Mesendoderm (in vitro differentiated cells): Measurements from ENCODE around the gene SLC1A1.
A peak's percentile ranks its signal among the peaks of the same experiment; 100 is the strongest.

ENCODE experiments used
- DNase-seq: peaks from one replicate; pipeline ENCODE4 v3.0.0; 2013
- H2AK5ac ChIP-seq: 2 replicates; pipeline ENCODE4 v1.6.1; 2013; ENCODE audit warnings: low read length, inconsistent platforms
- H2BK120ac ChIP-seq: 2 replicates; pipeline ENCODE4 v1.6.1; 2013; ENCODE audit warnings: low read depth, mild to moderate bottlenecking, low read length, moderate library complexity, mixed read lengths
- H2BK15ac ChIP-seq: replicated peaks from 2 replicates; pipeline ENCODE4 v1.6.1; 2013; ENCODE audit warnings: low read depth, mild to moderate bottlenecking, moderate library complexity
- H2BK5ac ChIP-seq: 2 replicates; pipeline ENCODE4 v1.6.1; 2013; ENCODE audit warnings: low read length, inconsistent platforms
- H3K18ac ChIP-seq: 2 replicates; pipeline ENCODE4 v1.6.1; 2013; ENCODE audit warnings: mild to moderate bottlenecking, low read length, mixed read lengths
- H3K23ac ChIP-seq: one replicate; pipeline ENCODE4 v1.6.1; 2013; ENCODE audit warnings: low read length
- H3K27ac ChIP-seq: 2 replicates; pipeline ENCODE4 v1.5.1; 2013; ENCODE audit warnings: low read depth, mild to moderate bottlenecking, inconsistent platforms, low read length, moderate library complexity
- H3K27me3 ChIP-seq: 2 replicates; pipeline ENCODE4 v1.6.1; 2013; ENCODE audit warnings: low read length, control low read depth, mild to moderate bottlenecking, inconsistent platforms; ENCODE audit not compliant: insufficient read depth, poor library complexity
- H3K36me3 ChIP-seq: 2 replicates; pipeline ENCODE4 v1.6.1; 2013; ENCODE audit warnings: low read length, inconsistent platforms; ENCODE audit not compliant: control insufficient read depth, insufficient read depth
- H3K4ac ChIP-seq: one replicate; pipeline ENCODE4 v1.6.1; 2013; ENCODE audit warnings: low read depth, mild to moderate bottlenecking, low read length, moderate library complexity
- H3K4me1 ChIP-seq: 2 replicates; pipeline ENCODE4 v1.6.1; 2013; ENCODE audit warnings: low read depth, low read length, inconsistent platforms; ENCODE audit not compliant: control insufficient read depth
- H3K4me2 ChIP-seq: 2 replicates; pipeline ENCODE4 v1.6.1; 2013; ENCODE audit warnings: low read length
- H3K4me3 ChIP-seq: 2 replicates; pipeline ENCODE4 v1.5.1; 2013; ENCODE audit warnings: mild to moderate bottlenecking, low read length
- H3K56ac ChIP-seq: one replicate; pipeline ENCODE4 v1.6.1; 2013; ENCODE audit warnings: low read length
- H3K79me1 ChIP-seq: 2 replicates; pipeline ENCODE4 v1.6.1; 2013; ENCODE audit warnings: low read length, inconsistent platforms
- H3K79me2 ChIP-seq: 2 replicates; pipeline ENCODE4 v1.6.1; 2013; ENCODE audit warnings: mild to moderate bottlenecking, low read length; ENCODE audit not compliant: control insufficient read depth, insufficient read depth
- H3K9ac ChIP-seq: 2 replicates; pipeline ENCODE4 v1.6.1; 2013; ENCODE audit warnings: low read length, inconsistent platforms
- H4K5ac ChIP-seq: one replicate; pipeline ENCODE4 v1.6.1; 2013; ENCODE audit warnings: low read length
- H4K8ac ChIP-seq: one replicate; pipeline ENCODE4 v1.6.1; 2013; ENCODE audit warnings: low read depth, mild to moderate bottlenecking, control low read depth, low read length, moderate library complexity
- WGBS: extraction: QIAGEN DNeasy Blood & Tissue Kit; methylation state at CpG from one replicate; pipeline ENCODE4 v1.1.7; 2013; ENCODE audit warnings: low lambda C conversion rate, missing lambda C conversion rate; ENCODE audit not compliant: insufficient coverage; ENCODE audit errors: extremely low coverage; 5-methylcytosine and 5-hydroxymethylcytosine counted together

The SLC1A1 gene

GRCh38 chr9:4464911-4465513, 25.3 kb upstream of the SLC1A1 start:
- Histone ChIP-seq H3K23ac (no peak overlapping the region), H3K36me3 (no peaks in the 10 kb centered on the region), H3K4me2 (no peak overlapping the region), H3K27me3 (no peaks in the 10 kb centered on the region), H3K79me2 (no peaks in the 10 kb centered on the region), H3K4me1 (no peaks in the 10 kb centered on the region), H2BK5ac (no peak overlapping the region), H2BK15ac (no peak overlapping the region), H3K27ac (no peak overlapping the region), H3K4me3 (no peak overlapping the region), H3K9ac (no peak overlapping the region), H4K8ac (no peak overlapping the region), H3K56ac (no peak overlapping the region), H3K18ac (no peak overlapping the region), H3K79me1 (no peaks in the 10 kb centered on the region), H3K4ac (no peak overlapping the region), H2BK120ac (no peak overlapping the region), H4K5ac (no peak overlapping the region), H2AK5ac (no peak overlapping the region)
- WGBS = no CpG with 5 or more reads among the region's 11 CpGs
- DNase-seq = no peak

DNA sequence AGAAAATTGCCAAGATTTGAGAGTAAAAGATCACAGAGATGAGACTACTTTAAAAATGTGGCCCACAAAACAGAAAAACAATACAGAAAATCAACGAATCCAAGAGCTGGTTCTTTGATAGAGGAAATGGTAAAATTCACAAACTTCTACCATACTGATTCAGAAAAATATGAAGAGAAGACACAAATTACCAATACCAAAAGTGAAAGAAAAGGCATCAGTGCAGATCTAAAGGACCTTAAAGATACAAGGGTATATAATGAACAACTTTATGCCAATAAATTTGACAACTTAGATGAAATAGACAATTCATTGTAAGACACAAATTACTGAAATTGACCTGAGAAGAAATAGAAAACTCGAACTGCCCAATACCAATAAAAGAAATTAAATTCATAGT, 24.4 kb upstream of the SLC1A1 start:
- Histone ChIP-seq H3K27ac (no peak overlapping the region), H3K4ac (no peak overlapping the region), H3K4me1 (no peaks in the 10 kb centered on the region), H3K4me3 (no peak overlapping the region), H2AK5ac (no peak overlapping the region), H2BK15ac (no peak overlapping the region), H3K23ac (no peak overlapping the region), H3K36me3 (no peaks in the 10 kb centered on the region), H4K5ac (no peak overlapping the region), H3K79me2 (no peaks in the 10 kb centered on the region), H3K56ac (no peak overlapping the region), H3K18ac (no peak overlapping the region), H4K8ac (no peak overlapping the region), H3K9ac (no peak overlapping the region), H3K79me1 (no peaks in the 10 kb centered on the region), H2BK5ac (no peak overlapping the region), H2BK120ac (no peak overlapping the region), H3K27me3 (no peaks in the 10 kb centered on the region), H3K4me2 (no peak overlapping the region)
- DNase-seq = no peak
- WGBS = no CpG with 5 or more reads among the region's 2 CpGs

GRCh38 chr9:4475301-4475700, 15.0 kb upstream of the SLC1A1 start:
- Histone ChIP-seq H2BK15ac (no peak overlapping the region), H3K36me3 (no peaks in the 10 kb centered on the region)
- no CpG with 5 or more reads among the region's 1 CpG for WGBS

GRCh38 chr9:4486176-4486575, 4.1 kb upstream of the SLC1A1 start:
- no peak overlapping the region for H4K5ac ChIP-seq
- H3K4ac ChIP-seq = no peak overlapping the region
- WGBS = no CpG with 5 or more reads among the region's 2 CpGs
- no peak overlapping the region for H3K23ac ChIP-seq
- no peak overlapping the region for H3K9ac ChIP-seq
- H4K8ac ChIP-seq = no peak overlapping the region
- no peak overlapping the region for H3K18ac ChIP-seq
- H3K4me3 ChIP-seq = no peak overlapping the region
- H2AK5ac ChIP-seq = no peak overlapping the region
- H3K79me2 ChIP-seq = no peaks in the 10 kb centered on the region
- no peak overlapping the region for H3K56ac ChIP-seq
- H3K4me1 ChIP-seq = no peaks in the 10 kb centered on the region
- no peak overlapping the region for H3K27ac ChIP-seq
- no peak overlapping the region for H2BK5ac ChIP-seq
- no peaks in the 10 kb centered on the region for H3K79me1 ChIP-seq
- H3K4me2 ChIP-seq = no peak overlapping the region
- no peaks in the 10 kb centered on the region for H3K27me3 ChIP-seq
- no peak overlapping the region for H2BK120ac ChIP-seq
- no peaks in the 10 kb centered on the region for H3K36me3 ChIP-seq
- H2BK15ac ChIP-seq = no peak overlapping the region
- DNase-seq = peak; percentile 39

More at GRCh38 chr9:4475301-4475700, 15.0 kb upstream of the SLC1A1 start:
- Histone ChIP-seq H3K23ac (no peak overlapping the region), H2AK5ac (no peak overlapping the region), H3K4me2 (no peak overlapping the region), H3K4me1 (no peaks in the 10 kb centered on the region), H3K56ac (no peak overlapping the region), H3K27me3 (no peaks in the 10 kb centered on the region), H3K4ac (no peak overlapping the region), H2BK5ac (no peak overlapping the region), H4K8ac (no peak overlapping the region), H3K79me2 (no peaks in the 10 kb centered on the region), H3K9ac (no peak overlapping the region), H2BK120ac (no peak overlapping the region), H3K27ac (no peak overlapping the region), H4K5ac (no peak overlapping the region), H3K79me1 (no peaks in the 10 kb centered on the region), H3K18ac (no peak overlapping the region), H3K4me3 (no peak overlapping the region)
- DNase-seq = no peak

- no peaks in the 10 kb centered on the region for H3K79me2 ChIP-seq
- no peak overlapping the region for H2AK5ac ChIP-seq
- no peak overlapping the region for H3K27ac ChIP-seq
- no peak overlapping the region for H2BK15ac ChIP-seq
- WGBS = no CpG with 5 or more reads among the region's 8 CpGs
- no peak overlapping the region for H4K8ac ChIP-seq
- H3K4ac ChIP-seq = no peak overlapping the region
- H3K4me2 ChIP-seq = peak overlapping the region; percentile 90
- peak overlapping the region; percentile 29 for H3K18ac ChIP-seq
- no peak overlapping the region for H3K4me3 ChIP-seq
- H3K27me3 ChIP-seq = no peaks in the 10 kb centered on the region
- no peak overlapping the region for H2BK5ac ChIP-seq
- H3K23ac ChIP-seq = no peak overlapping the region
- DNase-seq = peak; percentile 49
- peak overlapping the region; percentile 30 for H2BK120ac ChIP-seq
- no peaks in the 10 kb centered on the region for H3K4me1 ChIP-seq
- no peaks in the 10 kb centered on the region for H3K79me1 ChIP-seq
- peak overlapping the region; percentile 88 for H3K56ac ChIP-seq
- H4K5ac ChIP-seq = no peak overlapping the region
- no peaks in the 10 kb centered on the region for H3K36me3 ChIP-seq
- H3K9ac ChIP-seq = no peak overlapping the region
Measured at GRCh38 chr9:4489562-4489918, 728 bp upstream of the SLC1A1 start.
